HG02798 (cell line): ENCODE results near the gene NFIA.

Experiments
- ATAC-seq: cut with Tn5 transposase; IDR thresholded peaks from one replicate; pipeline ENCODE4 v1.9.1; 2021; ENCODE audit warnings: mild to moderate bottlenecking; ENCODE audit not compliant: unreplicated experiment, poor library complexity

The NFIA gene

DNA sequence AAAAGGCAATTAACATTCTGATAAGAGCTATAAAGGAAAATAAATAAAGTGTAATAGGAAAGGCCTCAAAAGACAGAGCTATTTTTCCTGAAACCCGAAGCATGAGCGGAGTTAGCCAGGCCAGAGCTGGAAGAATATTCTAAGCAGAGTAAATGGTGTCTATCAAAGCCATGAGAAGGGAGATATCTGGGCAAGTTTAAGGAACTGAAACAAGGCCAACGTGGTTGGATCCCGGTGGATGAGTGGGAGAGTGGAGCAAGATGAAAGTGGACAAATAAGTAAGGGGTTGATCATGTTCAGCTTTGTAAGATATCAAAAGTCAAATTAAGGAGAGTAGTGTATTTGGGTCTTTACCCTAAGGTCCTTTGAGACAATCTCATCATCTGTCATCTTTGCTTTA lies 408.6 kb downstream of the NFIA start:
- no peak for ATAC-seq

- no peak for ATAC-seq
These were observed 409.1 kb downstream of the NFIA start for GRCh38 chr1:61491497-61491896.

- no peak for ATAC-seq
These were observed 411.6 kb downstream of the NFIA start for GRCh38 chr1:61494000-61494399.

GRCh38 chr1:61496501-61496900 lies 414.1 kb downstream of the NFIA start:
- ATAC-seq = no peak

DNA sequence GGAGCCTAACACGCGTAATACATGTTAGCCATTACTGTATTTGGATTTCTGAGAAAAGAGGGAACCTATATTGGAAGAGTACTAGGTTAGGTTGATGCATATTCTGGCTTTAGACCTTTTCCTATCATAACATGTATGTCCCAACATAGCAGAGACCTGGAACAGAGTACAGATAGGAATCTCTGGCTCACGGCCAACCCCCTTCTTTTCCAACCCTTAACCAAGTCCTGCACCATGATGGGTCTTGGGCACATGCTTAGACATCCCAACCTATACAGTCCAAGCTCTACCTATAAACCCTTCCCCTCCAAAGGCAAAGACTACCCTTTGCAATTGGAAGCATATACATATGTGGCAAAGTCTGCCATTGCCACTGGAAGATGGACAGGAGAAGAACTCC lies 414.7 kb downstream of the NFIA start:
- no peak for ATAC-seq

DNA sequence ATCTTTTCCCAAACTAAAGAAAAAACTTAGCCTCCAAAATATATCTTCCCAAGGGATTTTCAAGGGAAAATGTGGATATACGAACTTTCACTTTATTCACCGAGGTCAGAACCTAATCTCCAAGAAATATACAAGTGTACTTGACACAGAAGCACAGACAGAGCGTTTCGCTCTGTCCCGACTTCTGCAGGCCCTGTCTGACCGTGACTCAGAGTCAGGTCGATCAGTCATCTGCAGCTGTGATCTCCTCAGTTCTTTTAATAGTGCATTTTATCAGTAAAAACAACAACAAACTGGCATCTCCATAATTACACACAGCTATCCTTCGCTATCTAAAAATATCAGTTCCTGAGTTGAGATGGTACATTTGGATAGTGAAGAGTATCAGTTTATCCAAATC lies 416.0 kb downstream of the NFIA start:
- ATAC-seq = no peak

DNA sequence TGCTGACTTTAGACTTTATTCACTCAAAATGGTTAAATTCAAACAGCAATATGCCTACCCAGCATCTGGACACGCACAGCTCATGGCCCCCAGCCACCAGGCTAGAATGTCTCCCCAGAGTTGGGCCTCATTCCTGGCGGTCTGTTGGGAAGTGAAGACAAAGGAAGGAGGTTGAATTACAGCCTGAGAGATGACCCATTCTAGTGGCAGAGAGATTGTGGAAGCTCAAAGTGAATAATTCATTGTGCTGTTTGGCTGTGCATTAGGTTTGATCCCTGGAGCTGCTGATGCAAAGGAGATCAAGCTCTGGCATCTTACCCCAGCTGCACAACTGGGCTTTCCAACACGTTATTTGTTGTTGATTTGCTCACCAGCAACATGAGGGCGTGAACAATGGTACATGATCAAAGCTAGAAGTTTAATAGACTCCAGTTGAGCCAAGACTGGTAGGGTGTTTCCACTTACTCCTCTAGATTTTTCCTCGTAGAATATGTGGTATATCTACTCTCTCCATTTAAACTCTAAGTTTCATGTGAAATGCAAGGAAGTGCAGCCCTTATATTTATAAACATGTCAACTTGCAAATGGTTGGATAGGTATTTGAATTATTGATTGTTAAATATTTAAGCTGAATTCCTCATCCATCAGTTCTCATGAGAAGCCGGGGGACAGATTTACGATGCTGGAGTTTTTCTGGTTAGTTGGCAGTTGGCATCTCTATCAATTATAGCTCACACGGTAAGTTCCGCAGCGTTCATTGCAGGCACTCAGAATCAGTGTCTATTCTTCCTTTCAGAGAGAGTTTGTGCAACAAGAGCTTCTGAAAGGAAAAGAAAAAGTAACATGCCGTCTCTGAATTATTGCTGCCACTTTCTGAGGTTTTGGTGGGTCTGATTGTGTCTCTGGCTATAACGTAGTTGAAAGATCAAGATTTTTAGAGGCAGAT lies 419.9 kb downstream of the NFIA start:
- ATAC-seq = no peak

DNA sequence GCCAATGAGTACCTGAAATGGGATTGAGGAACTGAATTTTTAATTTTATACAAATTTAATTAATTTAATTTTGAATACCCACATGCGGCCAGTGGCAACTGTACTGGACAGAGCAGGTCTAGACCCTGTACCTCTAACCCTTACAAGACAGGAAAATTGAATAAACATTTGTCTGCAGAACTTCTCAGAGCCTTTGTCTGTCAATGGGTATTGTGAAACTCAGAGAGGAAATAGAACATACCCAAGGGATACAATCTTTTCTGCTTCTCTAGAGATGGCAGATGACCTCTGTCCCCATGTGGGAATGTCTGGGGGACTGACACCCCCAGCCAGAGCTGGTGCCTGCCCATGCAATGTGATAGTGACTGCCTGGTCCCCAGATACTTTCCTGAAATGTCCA lies 421.9 kb downstream of the NFIA start:
- ATAC-seq = no peak

DNA sequence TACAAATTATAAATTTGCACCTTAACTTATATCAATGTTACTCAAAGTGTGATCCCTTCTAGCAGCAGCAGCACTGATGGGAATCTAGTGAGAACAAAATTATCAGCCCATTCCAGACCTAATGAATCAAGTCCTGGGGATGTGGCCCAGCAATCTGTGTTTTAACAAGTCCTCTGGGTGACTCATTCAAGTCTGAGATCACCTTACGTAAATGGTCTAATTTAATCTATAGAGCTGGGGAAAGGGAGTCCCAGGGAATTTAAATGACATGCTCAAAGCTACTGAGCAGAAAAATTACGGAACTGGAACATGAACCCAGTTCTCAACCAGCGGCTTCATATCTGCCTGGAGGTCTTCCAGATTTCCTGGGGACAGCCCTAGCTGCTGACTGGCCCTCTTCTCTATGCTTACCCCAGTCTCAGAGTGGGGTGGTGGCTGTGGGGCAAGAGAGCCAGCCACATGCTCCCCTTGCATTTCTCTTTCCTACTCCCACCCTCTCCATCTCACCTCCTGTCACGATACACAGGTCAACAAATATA lies 422.6 kb downstream of the NFIA start:
- ATAC-seq = no peak

- ATAC-seq = no peak
These were observed 423.9 kb downstream of the NFIA start for GRCh38 chr1:61506236-61506635.

DNA sequence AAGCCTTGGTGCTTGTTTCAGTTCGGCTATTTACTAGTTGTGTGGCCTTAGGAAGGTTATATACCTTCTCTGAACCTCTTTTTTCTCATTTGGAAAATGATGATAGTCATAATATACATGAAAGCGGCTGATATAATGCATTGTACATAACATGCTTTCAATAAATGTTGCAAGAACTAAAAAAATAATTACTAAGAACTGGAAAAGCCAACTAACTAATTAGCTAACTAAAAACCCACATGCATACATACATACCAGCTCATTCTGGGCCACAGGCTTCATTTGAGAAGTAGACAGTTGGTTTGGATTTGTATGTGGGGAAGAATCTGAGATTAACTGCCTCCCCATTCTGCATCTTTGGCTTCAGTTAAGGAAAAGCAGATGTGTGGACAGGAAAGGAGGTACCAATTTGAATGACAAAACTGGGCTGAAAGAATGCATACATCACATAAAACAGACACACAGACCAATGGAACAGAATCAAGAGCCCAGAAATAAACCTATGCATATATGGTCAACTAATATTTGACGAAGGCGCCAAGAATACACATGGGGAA lies 424.7 kb downstream of the NFIA start:
- no peak for ATAC-seq
